IMR-90 (cell line): ENCODE results near the gene VSIR. TPM values are rescaled to one million over a fixed set of nuclear protein-coding genes. Genes with fewer than 3 reads are reported as not detected.
A peak's percentile ranks its signal among the peaks of the same experiment; 100 is the strongest.

Source experiments
- ATAC-seq: fragments of 200-7000 bp; cut with Tn5 transposase; 2 replicates; pipeline ENCODE4 v1.9.1; 2020; ENCODE audit warnings: low read depth, mild to moderate bottlenecking, moderate library complexity
- BruUV-seq: library from RNA; stranded (reverse); fragments of 400-500 nt; replicated peaks from 2 replicates; lab custom pipeline; 2021; lab: Mats Ljungman, UMichigan
- CTCF ChIA-PET: fragments of 300-600 bp; formaldehyde crosslinking; extraction: SDS; loops from one replicate; lab custom pipeline; 2021; ENCODE audit warnings: antibody characterized with exemption; lab: Yijun Ruan, JAX
- POLR2A ChIA-PET: fragments of 300-600 bp; sonication (Branson Sonifier 250); formaldehyde crosslinking; loops from one replicate; lab custom pipeline; 2022; ENCODE audit warnings: antibody characterized with exemption; ENCODE audit not compliant: unreplicated experiment; lab: Charles Lee
- DNase-seq: peaks from one replicate; pipeline ENCODE4 v3.0.0; 2013
- H2AFZ ChIP-seq: replicated peaks from 2 replicates; pipeline ENCODE3; 2013; ENCODE audit warnings: low read length, mild to moderate bottlenecking; ENCODE audit not compliant: poor library complexity
- H2AK5ac ChIP-seq: 2 replicates; pipeline ENCODE4 v1.6.1; 2013; ENCODE audit warnings: low read depth, low read length, inconsistent platforms
- H2AK9ac ChIP-seq: replicated peaks from 2 replicates; pipeline ENCODE3; 2013; ENCODE audit warnings: mild to moderate bottlenecking, low read depth, low read length, moderate library complexity; ENCODE audit not compliant: poor library complexity
- H2BK120ac ChIP-seq: 2 replicates; pipeline ENCODE4 v1.6.1; 2013; ENCODE audit warnings: low read depth, low read length, inconsistent platforms
- H2BK15ac ChIP-seq: 3 replicates; pipeline ENCODE4 v1.6.1; 2013; ENCODE audit warnings: low read depth, low read length, inconsistent platforms
- H2BK20ac ChIP-seq: 2 replicates; pipeline ENCODE4 v1.6.1; 2013; ENCODE audit warnings: low read depth, mild to moderate bottlenecking, inconsistent platforms, low read length, moderate library complexity
- H2BK5ac ChIP-seq: 2 replicates; pipeline ENCODE4 v1.6.1; 2013; ENCODE audit warnings: mild to moderate bottlenecking, low read depth, low read length, inconsistent platforms; ENCODE audit not compliant: poor library complexity, severe bottlenecking
- H3K14ac ChIP-seq: replicated peaks from 2 replicates; pipeline ENCODE4 v1.6.1; 2013; ENCODE audit warnings: low read depth, low read length, inconsistent platforms
- H3K18ac ChIP-seq: 2 replicates; pipeline ENCODE4 v1.6.1; 2013; ENCODE audit warnings: low read depth, low read length, control low read depth
- H3K23ac ChIP-seq: 2 replicates; pipeline ENCODE4 v1.6.1; 2013; ENCODE audit warnings: low read depth, low read length, inconsistent platforms
- H3K27ac ChIP-seq: 2 replicates; pipeline ENCODE4 v1.5.1; 2013; ENCODE audit warnings: mild to moderate bottlenecking, control low read depth, low read length; ENCODE audit not compliant: insufficient read depth
- H3K27me3 ChIP-seq: 2 replicates; pipeline ENCODE4 v1.6.1; 2013; ENCODE audit warnings: low read length; ENCODE audit not compliant: control insufficient read depth, insufficient read depth
- H3K36me3 ChIP-seq: 2 replicates; pipeline ENCODE4 v1.6.1; 2013; ENCODE audit warnings: low read length, mixed read lengths; ENCODE audit not compliant: control insufficient read depth, insufficient read depth
- H3K4ac ChIP-seq: 2 replicates; pipeline ENCODE4 v1.6.1; 2013; ENCODE audit warnings: low read depth, low read length, inconsistent platforms
- H3K4me1 ChIP-seq: 2 replicates; pipeline ENCODE4 v1.6.1; 2013; ENCODE audit warnings: low read length, mixed read lengths; ENCODE audit not compliant: control insufficient read depth, insufficient read depth
- H3K4me2 ChIP-seq: 2 replicates; pipeline ENCODE4 v1.6.1; 2013; ENCODE audit warnings: low read depth, mild to moderate bottlenecking, control low read depth, low read length, moderate library complexity
- H3K4me3 ChIP-seq: 2 replicates; pipeline ENCODE4 v1.5.1; 2013; ENCODE audit warnings: low read depth, mild to moderate bottlenecking, control low read depth, low read length, moderate library complexity; ENCODE audit not compliant: insufficient read depth
- H3K56ac ChIP-seq: 2 replicates; pipeline ENCODE4 v1.6.1; 2013; ENCODE audit warnings: low read length, inconsistent platforms; ENCODE audit not compliant: insufficient read depth; ENCODE audit errors: extremely low read depth
- H3K79me1 ChIP-seq, 2 experiments: 2 replicates each; pipeline ENCODE4 v1.6.1; 2013; ENCODE audit warnings: low read length in 2 of 2, inconsistent platforms in 1 of 2, low read depth in 1 of 2
- H3K9ac ChIP-seq: 2 replicates; pipeline ENCODE4 v1.6.1; 2013; ENCODE audit warnings: low read depth, low read length, control low read depth
- H3K9me1 ChIP-seq: 2 replicates; pipeline ENCODE4 v1.6.1; 2013; ENCODE audit warnings: low read length, inconsistent platforms; ENCODE audit not compliant: insufficient read depth
- H3K9me3 ChIP-seq: 2 replicates; pipeline ENCODE4 v1.6.1; 2013; ENCODE audit warnings: low read length; ENCODE audit not compliant: control insufficient read depth, insufficient read depth
- H4K20me1 ChIP-seq: 2 replicates; pipeline ENCODE4 v1.6.1; 2013; ENCODE audit warnings: low read length, inconsistent platforms; ENCODE audit not compliant: insufficient read depth
- H4K5ac ChIP-seq: 2 replicates; pipeline ENCODE4 v1.6.1; 2013; ENCODE audit warnings: mild to moderate bottlenecking, low read depth, low read length, control low read depth
- H4K8ac ChIP-seq, 2 experiments: 2 replicates each; pipeline ENCODE4 v1.6.1; 2013; ENCODE audit warnings: low read depth in 2 of 2, low read length in 2 of 2, control low read depth in 1 of 2, inconsistent platforms in 1 of 2
- H4K91ac ChIP-seq: 2 replicates; pipeline ENCODE4 v1.6.1; 2013; ENCODE audit warnings: low read depth, low read length, inconsistent platforms; ENCODE audit not compliant: insufficient read depth
- FOS ChIP-seq: fragments of 150-350 bp; IDR thresholded peaks from 2 replicates; pipeline ENCODE4 v1.6.1; 2016; ENCODE audit warnings: low read depth, low read length
- MAZ ChIP-seq: IDR thresholded peaks from 2 replicates; pipeline ENCODE4 v1.6.1; 2012; ENCODE audit warnings: low read depth, mild to moderate bottlenecking, low read length, improper control_type of control experiment, moderate library complexity, borderline replicate concordance
- MXI1 ChIP-seq: IDR thresholded peaks from 2 replicates; pipeline ENCODE4 v1.6.1; 2012; ENCODE audit warnings: low read depth, mild to moderate bottlenecking, low read length, moderate library complexity, borderline replicate concordance
- RFX5 ChIP-seq: IDR thresholded peaks from 2 replicates; pipeline ENCODE4 v1.8.0; 2012; ENCODE audit warnings: low read depth, mild to moderate bottlenecking, low read length, moderate library complexity
- WGBS, 2 experiments: methylation state at CpG; one replicate each; pipeline versions ENCODE4 v1.1.5 to v1.1.7; 2013; ENCODE audit warnings: missing lambda C conversion rate in 2 of 2; ENCODE audit not compliant: insufficient read length in 1 of 2; ENCODE audit errors: extremely low coverage in 2 of 2; 5-methylcytosine and 5-hydroxymethylcytosine counted together
- dilution Hi-C: fragments of 300-500 bp; cut with HindIII; formaldehyde crosslinking; loops from one replicate; pipeline ENCODE4 v1.14.3; 2018; ENCODE audit warnings: low sequenced_read_pairs; ENCODE audit not compliant: unreplicated experiment
- in situ Hi-C: fragments of 300-500 bp; cut with MboI; formaldehyde crosslinking; loops from 3 replicates; pipeline ENCODE4 v1.14.3; 2019; ENCODE audit warnings: low sequenced_read_pairs, inconsistent platforms, mixed read lengths
- intact Hi-C: fragments of 100-400 bp; cut with micrococcal nuclease; formaldehyde crosslinking; loops from 2 replicates; pipeline ENCODE4 v1.10.0; 2022
- polyA plus RNA-seq, 3 experiments: library from polyadenylated mRNA; depleted of rRNA; stranded (reverse); fragments of >200 nt; gene quantifications; 2 replicates each; pipeline ENCODE4 v1.2.3, GENCODE V29; 2012; ENCODE audit warnings: low replicate concordance in 1 of 3
- total RNA-seq: library from RNA; depleted of rRNA; stranded (reverse); fragments of >200 nt; gene quantifications from 2 replicates; pipeline ENCODE4 v1.2.3, GENCODE V29; 2012

The VSIR gene
- total and polyA plus RNA-seq, 2 of the 4 experiments (the other 2 are of a cell fraction) = 5.0 to 23.8 TPM

DNA sequence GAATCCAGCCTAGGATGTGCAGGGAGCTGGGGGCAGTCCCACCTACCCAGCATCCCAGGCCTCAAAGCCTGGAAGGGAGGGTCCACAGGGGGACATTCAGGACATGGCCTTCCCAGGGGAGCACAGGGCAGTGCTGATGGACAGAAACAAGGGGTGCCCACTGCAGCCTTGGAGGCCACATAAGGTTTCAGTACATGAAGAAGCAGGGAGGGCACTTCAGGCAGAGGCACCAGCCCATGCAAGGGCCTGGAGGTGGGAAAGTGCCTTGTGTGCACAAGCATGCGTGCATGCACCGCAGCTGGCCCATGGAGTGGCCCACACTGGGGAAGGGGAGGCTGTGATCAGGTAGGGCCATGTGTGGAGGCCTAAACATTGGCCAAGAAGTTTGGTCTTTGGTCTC lies 62.8 kb downstream of the VSIR start:
- Histone ChIP-seq H3K9ac (no peak overlapping the region), H3K14ac (no peak overlapping the region), H3K4me1 (peaks cover 16% of the 10 kb centered on the region), H4K5ac (no peak overlapping the region), H2BK15ac (no peak overlapping the region), H2BK20ac (no peak overlapping the region), H3K27me3 (peaks cover 15% of the 10 kb centered on the region; the same call in 1 of the 2 replicates), H2AK5ac (no peak overlapping the region), H3K4me3 (no peak overlapping the region), H3K9me1 (no peaks in the 10 kb centered on the region), H2BK5ac (no peak overlapping the region), H2AFZ (no peak overlapping the region), H3K56ac (no peak overlapping the region), H4K91ac (no peak overlapping the region), H3K36me3 (no peaks in the 10 kb centered on the region), H4K20me1 (no peaks in the 10 kb centered on the region), H3K23ac (no peak overlapping the region), H2AK9ac (peak overlapping the region; percentile 58), H3K79me1 (no peaks in the 10 kb centered on the region), H2BK120ac (no peak overlapping the region), H3K4ac (no peak overlapping the region), H3K9me3 (peaks cover 2% of the 10 kb centered on the region; the same call in 1 of the 2 replicates), H4K8ac (no peak overlapping the region), H3K27ac (no peak overlapping the region), H3K18ac (no peak overlapping the region), H3K4me2 (no peak overlapping the region)
- no TSS peak for BruUV-seq
- 90% methylated on average over 2 of the region's 2 CpGs; no CpG with 5 or more reads in 1 of the 2 experiments for WGBS, 2 experiments
- intact Hi-C loops (loop anchor here (5.0 kb wide), 2 partner anchors 57 to 102 kb away; no protein-coding TSS in a partner anchor), in situ Hi-C loops (no loop called here), dilution Hi-C loops (no loop called here)
- no peak for TF ChIP-seq RFX5
- no peak for TF ChIP-seq MAZ
- no peak for TF ChIP-seq FOS
- TF ChIP-seq MXI1 = no peak
- DNase-seq (no peak), ATAC-seq (no peak)
- CTCF ChIA-PET = no interaction called here
- POLR2A ChIA-PET = no interaction called here
